Endometrium (tissue), 2 donors: Measurements from ENCODE around the gene EFCAB8.

Source experiments
- FAIRE-seq: peaks from 2 replicates; lab custom pipeline; 2012; peaks lifted over from hg19 to GRCh38; lab: Jason Lieb, UNC
- donor health status: control.
- donor health status: control.

EFCAB8 gene

DNA sequence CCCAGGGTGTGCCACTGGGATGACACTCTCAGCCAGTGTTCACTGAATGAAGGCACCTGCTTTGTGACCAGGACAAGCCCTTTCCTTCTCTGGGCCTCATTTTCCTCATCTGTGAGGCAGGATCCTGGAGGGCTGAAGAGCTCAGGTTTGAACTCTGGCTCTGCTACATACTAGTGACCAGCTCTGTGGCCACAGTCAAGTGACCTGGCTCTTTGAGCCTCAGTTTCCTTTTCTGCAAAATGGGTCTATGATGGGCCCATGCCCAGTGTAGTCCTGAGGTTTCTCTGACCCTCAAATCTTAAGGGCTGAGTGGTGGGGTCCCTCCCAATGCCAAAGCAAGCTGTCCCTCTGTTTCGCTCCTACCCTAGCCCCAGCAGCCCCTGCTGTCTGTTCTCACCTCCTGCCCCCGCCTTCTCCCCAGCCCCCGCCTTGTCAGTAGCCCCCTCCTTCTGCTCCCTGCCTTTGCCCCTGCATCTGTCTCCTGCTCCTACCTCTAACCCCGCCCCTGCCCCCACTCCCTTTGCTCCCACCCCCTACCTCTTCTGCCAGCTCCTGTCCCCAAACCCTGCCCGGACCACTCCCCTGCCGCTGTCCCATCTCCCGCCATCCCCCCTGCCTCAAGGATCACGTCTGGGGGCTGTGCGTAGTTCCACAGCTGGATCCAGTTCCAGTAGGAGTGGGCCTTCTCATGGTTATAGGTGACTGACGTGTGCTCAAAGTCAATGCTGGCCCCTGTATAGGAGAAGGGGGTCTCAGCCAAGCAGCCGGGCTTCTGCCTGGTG, 128.5 kb downstream of the EFCAB8 start:
- FAIRE-seq, result no peak

DNA sequence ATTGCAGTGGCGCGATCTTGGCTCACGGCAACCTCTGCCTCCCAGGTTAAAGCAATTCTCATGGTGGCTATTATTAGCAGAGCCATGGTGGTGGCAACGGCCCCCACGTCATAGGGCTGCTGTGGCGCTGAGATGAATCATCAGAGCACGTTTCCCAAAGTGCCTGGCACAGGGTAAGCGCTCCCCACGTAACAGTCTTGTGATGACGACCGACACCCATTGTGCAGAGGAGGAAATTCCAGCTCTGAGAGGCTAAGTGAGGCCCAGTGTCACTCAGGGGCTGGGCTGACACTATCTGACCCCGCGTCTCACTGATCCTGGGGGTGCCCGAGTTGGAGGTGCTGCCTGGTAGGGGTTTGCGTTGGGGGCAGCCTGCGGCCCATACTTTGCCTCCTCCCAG, 129.3 kb downstream of the EFCAB8 start:
- no peak for FAIRE-seq

GRCh38 chr20:32989507-32990283, 131.0 kb downstream of the EFCAB8 start:
- no peak for FAIRE-seq

GRCh38 chr20:32990426-32990825, 131.7 kb downstream of the EFCAB8 start:
- no peak for FAIRE-seq

DNA sequence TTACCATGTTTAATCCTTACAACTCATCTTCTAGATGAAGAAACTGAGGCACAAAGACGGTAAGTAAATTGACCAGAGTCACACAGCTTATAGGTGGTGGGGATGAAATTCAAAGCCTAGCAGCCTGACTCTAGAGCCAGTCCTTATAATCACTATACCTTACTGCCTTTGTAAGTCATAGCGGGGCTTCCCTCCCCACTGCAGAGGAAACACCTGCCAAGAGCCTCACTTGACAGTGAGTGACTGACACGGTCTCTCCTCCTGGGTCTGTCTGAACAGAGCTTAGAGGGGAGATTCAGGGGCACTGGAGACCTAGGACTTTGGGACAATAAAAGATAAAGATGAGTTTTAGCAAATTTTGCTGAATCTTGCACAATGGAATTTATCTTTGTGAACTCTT, 132.7 kb downstream of the EFCAB8 start:
- no peak for FAIRE-seq

DNA sequence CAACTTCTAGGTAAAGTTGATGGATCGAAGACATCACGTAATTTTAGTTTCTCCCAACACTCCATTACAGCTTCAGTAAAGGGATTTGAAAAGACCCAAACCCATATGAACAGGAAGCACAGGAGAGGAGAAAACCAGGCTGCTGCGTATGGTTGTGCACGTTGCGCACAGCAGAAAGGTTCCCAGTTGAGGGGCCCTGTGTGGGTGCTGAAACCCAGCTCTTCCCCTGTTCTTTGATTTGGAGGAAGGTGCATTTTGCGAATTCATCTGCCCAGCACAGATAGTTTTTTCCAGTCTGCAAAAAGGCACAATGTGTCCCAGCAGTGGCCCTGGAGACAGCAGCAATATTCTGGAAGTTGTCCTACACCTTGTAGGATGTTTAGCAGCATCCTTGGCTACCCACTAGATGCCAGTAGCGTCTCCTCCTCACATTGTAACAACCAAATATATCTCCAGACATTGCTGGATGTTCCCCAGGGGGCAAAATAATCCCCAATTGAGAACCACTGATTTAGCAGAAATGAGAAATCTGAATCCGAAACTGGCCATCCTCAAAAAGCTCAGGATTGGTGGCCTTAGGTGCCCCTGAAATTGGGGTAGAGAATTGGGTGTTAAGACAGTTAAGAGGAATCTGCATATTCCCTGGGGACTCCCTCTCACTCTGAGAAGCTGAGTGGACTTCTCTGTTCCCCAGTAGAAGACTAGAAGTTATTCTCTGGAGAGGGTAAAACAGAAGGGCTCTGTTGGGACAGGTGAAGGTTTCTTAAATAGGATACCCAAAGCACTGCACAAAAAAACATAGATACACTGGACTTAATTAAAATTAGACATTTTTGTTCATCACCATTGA, 133.3 kb downstream of the EFCAB8 start:
- FAIRE-seq, result no peak

DNA sequence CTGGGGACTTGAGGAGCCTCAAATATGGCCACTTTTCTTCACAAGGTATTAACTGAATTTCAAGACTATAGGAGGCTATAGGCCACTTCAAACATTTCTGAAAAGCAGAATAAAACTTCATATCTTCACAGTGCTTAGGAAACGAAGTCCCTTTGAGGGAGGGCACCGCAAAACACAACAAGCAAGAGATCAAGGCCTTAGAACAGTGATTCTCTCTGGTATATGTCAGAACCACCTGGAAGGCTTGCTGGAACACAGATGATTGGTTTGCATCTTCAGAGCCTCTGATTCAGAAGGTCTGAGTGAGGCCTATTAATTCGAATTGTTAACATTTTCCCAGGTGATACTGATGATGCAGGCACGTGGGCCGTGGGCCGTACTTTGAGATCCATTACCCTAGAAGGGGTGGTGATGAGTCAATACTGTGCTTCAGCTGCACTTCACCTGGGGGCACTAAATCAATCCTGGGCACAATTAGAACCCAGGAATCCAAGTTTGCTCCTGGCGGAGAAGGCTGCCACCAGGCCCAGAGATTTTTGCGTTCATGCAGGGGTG, 134.8 kb downstream of the EFCAB8 start:
- no peak for FAIRE-seq

DNA sequence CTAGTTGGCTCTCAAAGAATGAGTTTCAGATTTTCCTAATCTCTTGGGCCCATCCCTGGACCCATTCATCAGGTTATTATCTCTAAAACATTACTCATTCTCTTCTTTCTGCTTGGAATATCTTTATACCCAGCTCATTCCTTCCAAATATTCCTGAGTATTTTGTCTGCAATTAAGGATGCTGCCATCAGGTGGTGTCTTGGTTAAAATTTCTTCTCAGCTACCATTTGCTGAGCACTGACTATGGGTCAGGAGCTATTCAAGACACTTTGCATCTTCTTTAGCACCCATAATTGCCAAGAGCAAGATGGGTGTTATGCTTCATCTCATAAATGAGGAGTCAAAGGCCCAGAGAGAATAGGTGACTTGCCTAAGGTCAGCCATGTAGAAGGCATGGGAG, 137.1 kb downstream of the EFCAB8 start:
- no peak for FAIRE-seq

DNA sequence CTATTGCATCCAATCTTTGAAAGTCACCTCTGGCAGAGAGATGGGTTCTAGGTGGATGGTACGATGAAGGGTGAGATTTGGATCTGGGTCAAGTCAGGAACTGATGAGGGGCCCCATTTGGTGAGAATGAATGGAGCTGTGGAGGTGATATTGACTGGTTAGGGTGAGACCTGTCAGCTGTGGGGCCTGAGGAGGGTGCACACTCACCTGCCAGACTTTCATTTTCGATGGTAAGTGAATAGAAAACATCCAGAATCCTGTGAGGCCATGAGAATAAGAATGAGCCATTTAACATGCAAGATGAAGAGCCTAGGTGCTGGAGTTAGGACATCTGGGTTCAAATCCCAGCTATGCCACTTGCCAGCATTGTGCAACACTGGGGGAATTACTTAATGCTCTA, 138.7 kb downstream of the EFCAB8 start:
- no peak for FAIRE-seq

DNA sequence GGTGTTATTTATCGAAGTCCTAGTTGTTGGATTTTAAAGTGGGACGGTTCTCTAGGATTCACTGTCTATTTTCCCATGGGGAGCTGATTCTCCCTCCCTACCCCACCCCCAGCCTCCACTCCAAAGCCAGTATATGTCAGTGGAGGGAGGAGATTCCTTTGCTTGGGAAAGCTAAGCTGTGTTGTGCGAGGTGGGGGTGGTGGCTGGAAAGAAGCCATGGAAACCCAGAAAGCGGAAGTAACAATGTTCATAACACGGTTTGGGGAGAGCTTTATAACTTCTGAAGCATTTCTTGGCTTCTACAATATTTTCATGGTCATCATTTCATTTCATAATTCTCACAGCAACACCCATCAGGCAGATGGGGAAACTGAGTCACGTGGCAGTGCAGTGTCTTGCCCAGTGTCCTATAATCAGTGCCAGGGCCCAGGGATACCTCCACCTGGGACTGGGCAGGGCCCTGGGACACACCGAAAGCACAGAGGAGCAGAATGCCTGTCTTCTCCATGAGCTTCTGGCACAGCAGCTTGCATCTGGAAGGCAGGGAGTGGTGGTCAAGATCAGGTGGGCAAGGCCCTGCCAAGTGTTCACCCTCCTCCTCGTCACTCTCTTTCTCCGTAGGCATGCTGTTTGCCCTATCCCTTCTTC, 141.0 kb downstream of the EFCAB8 start:
- FAIRE-seq, result no peak

- FAIRE-seq, result no peak
Observed at GRCh38 chr20:33000802-33001466, 142.2 kb downstream of the EFCAB8 start.

- no peak for FAIRE-seq
Observed at GRCh38 chr20:33002087-33002808, 143.5 kb downstream of the EFCAB8 start.

DNA sequence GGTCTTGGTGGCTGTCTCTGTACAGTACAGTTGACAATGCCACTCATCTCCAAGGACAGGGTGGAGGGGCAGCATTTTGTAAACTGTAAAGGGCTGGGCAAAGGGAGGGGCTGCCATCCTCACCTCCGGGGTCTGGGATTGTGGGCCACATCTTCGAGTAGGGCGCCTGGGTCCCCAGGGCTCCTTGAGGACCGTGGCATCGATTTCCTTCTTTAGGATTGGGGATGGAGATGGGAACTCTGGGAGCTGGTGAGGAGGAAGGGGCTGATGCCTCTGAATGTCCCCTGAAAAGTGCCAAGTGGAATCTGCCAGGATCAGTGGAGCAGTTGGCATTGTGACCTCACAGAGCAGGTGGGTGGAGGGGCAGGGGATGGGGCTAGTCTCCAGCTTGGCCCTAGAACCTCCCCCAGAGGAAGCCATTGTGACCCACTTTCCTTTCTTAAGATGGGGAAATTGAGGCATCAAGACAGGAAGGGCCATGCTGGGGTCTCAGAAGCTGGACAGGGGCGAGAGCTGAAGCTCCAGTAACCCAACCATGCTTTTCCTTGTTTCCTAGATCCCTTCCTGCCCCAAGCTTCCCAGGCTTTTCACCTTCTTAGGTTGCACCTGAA, 145.5 kb downstream of the EFCAB8 start, which contains the start of gene SUN5:
Gene SUN5, minus strand, starts transcription at position 293 of the 611 bp plus-strand sequence. Its CDS starts 93 bp downstream, at position 200.
- FAIRE-seq, result no peak

DNA sequence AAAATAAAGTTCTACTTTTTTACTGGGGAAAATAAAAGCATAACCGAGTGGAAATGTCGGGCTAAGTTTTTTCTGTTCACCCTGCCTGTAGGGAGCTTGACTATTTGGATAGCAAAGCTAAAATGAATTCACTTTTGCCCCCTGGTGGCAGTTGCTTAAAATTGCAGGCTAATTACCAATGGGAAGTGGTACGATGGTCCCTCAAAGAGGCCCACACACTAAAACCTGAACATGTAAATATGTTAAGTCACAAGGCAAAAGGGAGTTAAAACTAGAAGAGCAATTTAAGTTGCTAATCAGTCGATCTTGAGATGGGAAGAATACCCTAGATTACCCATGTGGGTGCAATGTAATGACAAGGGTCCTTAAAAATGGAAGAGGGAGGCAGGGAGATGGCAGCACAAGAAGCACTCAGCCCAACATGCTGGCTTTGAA, 146.4 kb downstream of the EFCAB8 start:
- FAIRE-seq, result no peak

DNA sequence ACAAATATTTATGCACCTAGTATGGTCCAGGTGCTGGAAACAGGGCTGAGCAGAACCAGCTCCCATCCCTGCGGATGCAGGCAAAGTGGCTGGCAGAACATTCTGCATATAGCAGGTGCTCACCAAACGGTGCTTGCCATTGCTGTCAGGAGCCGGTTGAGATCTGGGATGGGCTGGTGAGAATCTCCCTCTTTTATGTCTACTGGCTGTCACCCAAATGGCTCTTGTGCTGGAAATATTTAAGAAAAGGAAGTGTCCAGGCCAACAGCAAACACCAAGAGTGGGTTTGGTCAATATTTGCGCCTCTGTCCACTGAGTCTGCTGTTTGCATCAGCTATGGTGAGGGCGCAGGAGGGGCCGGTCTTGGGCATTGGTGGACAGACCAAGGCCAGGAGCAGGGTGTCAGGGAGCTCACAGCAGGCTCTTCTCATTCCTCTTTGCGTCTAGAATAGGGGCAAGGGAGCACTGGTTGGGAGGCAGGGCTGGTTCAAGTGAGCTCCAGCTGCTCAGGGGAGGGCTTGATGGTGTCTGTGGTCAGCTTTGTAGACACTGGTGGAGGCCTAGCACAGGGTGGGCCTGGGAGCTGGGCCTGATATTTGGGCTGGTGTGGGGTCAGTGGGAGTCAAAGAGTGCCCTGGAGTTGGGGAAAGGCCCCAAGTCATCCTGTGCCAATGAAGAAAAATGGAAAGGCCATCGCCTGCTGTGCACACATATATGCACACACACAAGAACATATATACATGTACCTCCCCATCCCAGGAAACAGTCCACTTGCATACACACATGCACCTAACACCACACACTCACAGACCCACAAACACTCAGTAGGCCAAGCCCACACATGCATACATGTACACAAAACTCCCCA, 147.4 kb downstream of the EFCAB8 start:
- FAIRE-seq, result no peak

- FAIRE-seq, result no peak
Observed at GRCh38 chr20:33006776-33007375, 148.2 kb downstream of the EFCAB8 start.

GRCh38 chr20:33007376-33008335, 148.9 kb downstream of the EFCAB8 start, which contains the start of gene BPIFB2:
Gene BPIFB2 (plus strand): TSS chr20:33007704. CDS start chr20:33008575, 871 bp downstream.
- no peak for FAIRE-seq
